ENCODE measurements around the gene UNC80. TPM values are rescaled to one million over a fixed set of nuclear protein-coding genes. Genes with fewer than 3 reads are reported as not detected.

UNC80 gene
- total and polyA plus RNA-seq, 2 donors (not counting 1 experiment from before 2014, with no cell fraction given) = not detected

GRCh38 chr2:210002158-210003157 is 230.8 kb downstream of the UNC80 start, which contains the start of gene RPE:
Gene RPE (plus strand): TSS chr2:210002638. CDS start chr2:210002662, 24 bp downstream.
- ChIA-PET CTCF (no interaction called here), POLR2A (no interaction called here)
- ATAC-seq (ENCODE audit: low read depth) = peak; percentile 99
- Histone ChIP-seq H3K9ac (ENCODE audit: low read length) (peak within 1 kb of the TSS; percentile 78), H3K4me3 (ENCODE audit: control extremely low read depth in 1 of 5, extremely low read depth in 1 of 5, insufficient read depth in 1 of 5, low read depth in 2 of 5, low read length in 4 of 5) (peak within 1 kb of the TSS; percentile 79 to 96 (median 93)), H3K36me3 (replicated peaks in 1 of 2; ENCODE audit: control extremely low read depth in 1 of 2, control insufficient read depth in 1 of 2, extremely low read depth in 1 of 2, insufficient read depth in 2 of 2, low read length in 1 of 2) (peaks cover 2 to 12% of the 10 kb centered on the region in 2 experiments), H3K9me3 (ENCODE audit: control extremely low read depth in 1 of 3, control insufficient read depth in 2 of 3, insufficient read depth in 1 of 3, low read length in 2 of 3) (peaks cover 0 to 5% (median 0%) of the 10 kb centered on the region in 3 donors), H3K27ac (ENCODE audit: low read length in 2 of 2) (peak within 1 kb of the TSS; percentile 68 to 88), H3K4me1 (ENCODE audit: control insufficient read depth in 2 of 2, insufficient read depth in 2 of 2, low read length in 2 of 2) (peaks cover 28 to 33% of the 10 kb centered on the region in 2 donors), H2AFZ (ENCODE audit: insufficient read depth, low read depth, low read length, poor library complexity, severe bottlenecking) (peak within 1 kb of the TSS; percentile 99), H3K27me3 (replicated peaks in 1 of 4; ENCODE audit: control extremely low read depth in 1 of 4, control insufficient read depth in 3 of 4, insufficient read depth in 4 of 4, low read length in 3 of 4) (no peaks in the 10 kb centered on the region), H3K4me2 (replicated peaks; ENCODE audit: low read depth, low read length, poor library complexity, severe bottlenecking) (peak within 1 kb of the TSS; percentile 83), H3K79me2 (ENCODE audit: control insufficient read depth, insufficient read depth, low read length) (peaks cover 50% of the 10 kb centered on the region), H4K20me1 (ENCODE audit: control insufficient read depth, insufficient read depth, low read length, poor library complexity, severe bottlenecking) (peaks cover 39% of the 10 kb centered on the region)
- Mint-ChIP-seq H3K27ac (peak within 1 kb of the TSS; percentile 92), H3K9me3 (ENCODE audit: insufficient read depth) (no peaks in the 10 kb centered on the region), H3K4me3 (peak within 1 kb of the TSS; percentile 89), H3K4me1 (peaks cover 45% of the 10 kb centered on the region), H3K27me3 (peaks cover 3% of the 10 kb centered on the region)
- TF ChIP-seq EZH2 (IDR thresholded peaks at IDR 0.05; ENCODE audit: borderline replicate concordance, insufficient read depth, low read depth, low read length, poor library complexity, severe bottlenecking) = no peak
- TF ChIP-seq, protein P1, sequence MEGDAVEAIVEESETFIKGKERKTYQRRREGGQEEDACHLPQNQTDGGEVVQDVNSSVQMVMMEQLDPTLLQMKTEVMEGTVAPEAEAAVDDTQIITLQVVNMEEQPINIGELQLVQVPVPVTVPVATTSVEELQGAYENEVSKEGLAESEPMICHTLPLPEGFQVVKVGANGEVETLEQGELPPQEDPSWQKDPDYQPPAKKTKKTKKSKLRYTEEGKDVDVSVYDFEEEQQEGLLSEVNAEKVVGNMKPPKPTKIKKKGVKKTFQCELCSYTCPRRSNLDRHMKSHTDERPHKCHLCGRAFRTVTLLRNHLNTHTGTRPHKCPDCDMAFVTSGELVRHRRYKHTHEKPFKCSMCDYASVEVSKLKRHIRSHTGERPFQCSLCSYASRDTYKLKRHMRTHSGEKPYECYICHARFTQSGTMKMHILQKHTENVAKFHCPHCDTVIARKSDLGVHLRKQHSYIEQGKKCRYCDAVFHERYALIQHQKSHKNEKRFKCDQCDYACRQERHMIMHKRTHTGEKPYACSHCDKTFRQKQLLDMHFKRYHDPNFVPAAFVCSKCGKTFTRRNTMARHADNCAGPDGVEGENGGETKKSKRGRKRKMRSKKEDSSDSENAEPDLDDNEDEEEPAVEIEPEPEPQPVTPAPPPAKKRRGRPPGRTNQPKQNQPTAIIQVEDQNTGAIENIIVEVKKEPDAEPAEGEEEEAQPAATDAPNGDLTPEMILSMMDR (IDR thresholded peaks at IDR 0.05) = no peak
- peak; percentile 97 for DNase-seq
- intact Hi-C loops (cut with micrococcal nuclease) = loop anchor here (1.0 to 5.0 kb wide), 3 partner anchors 168 to 578 kb away; partner anchors contain the start of genes LANCL1 and MAP2
- under 1% methylated on average over 55 of the region's 58 CpGs for WGBS (ENCODE audit: insufficient coverage)

Data from B cell (primary cell).